Measurements from ENCODE around the gene MOGAT2. TPM values are rescaled to one million over a fixed set of nuclear protein-coding genes. Genes with fewer than 3 reads are reported as not detected.

Gene MOGAT2
- total RNA-seq, 1 donor: not detected

DNA sequence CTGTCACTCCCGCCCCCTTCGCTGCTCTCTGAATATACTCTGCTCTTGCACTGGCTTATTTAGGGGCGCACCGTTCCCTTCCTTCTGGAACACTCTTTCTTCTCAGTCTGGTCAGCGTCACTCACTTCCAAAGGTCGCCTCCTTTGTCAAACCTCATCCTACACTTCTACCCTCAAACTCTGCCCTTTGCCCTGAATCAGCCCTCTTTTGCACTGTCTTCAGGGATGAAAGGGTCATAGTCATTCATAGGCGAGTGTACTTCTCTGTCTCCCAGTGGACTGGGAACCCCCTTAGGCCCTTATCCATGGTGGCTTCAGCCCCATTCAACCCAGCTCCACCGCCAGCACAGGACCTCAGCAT lies 15.4 kb downstream of the MOGAT2 start:
- TF ChIP-seq, protein P1, sequence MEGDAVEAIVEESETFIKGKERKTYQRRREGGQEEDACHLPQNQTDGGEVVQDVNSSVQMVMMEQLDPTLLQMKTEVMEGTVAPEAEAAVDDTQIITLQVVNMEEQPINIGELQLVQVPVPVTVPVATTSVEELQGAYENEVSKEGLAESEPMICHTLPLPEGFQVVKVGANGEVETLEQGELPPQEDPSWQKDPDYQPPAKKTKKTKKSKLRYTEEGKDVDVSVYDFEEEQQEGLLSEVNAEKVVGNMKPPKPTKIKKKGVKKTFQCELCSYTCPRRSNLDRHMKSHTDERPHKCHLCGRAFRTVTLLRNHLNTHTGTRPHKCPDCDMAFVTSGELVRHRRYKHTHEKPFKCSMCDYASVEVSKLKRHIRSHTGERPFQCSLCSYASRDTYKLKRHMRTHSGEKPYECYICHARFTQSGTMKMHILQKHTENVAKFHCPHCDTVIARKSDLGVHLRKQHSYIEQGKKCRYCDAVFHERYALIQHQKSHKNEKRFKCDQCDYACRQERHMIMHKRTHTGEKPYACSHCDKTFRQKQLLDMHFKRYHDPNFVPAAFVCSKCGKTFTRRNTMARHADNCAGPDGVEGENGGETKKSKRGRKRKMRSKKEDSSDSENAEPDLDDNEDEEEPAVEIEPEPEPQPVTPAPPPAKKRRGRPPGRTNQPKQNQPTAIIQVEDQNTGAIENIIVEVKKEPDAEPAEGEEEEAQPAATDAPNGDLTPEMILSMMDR (IDR thresholded peaks at IDR 0.05; ENCODE audit: extremely low read depth, low read depth, low read length): no peak
- no peaks in the 10 kb centered on the region for H3K4me1 ChIP-seq (ENCODE audit: insufficient read depth, low read length)
- no peaks in the 10 kb centered on the region for H3K9me3 ChIP-seq (ENCODE audit: low read depth, low read length)
- H3K79me2 ChIP-seq (ENCODE audit: insufficient read depth, low read length): no peaks in the 10 kb centered on the region
- no peak overlapping the region for H3K4me2 ChIP-seq (ENCODE audit: insufficient read depth, low read length)
- H2AFZ ChIP-seq (ENCODE audit: low read length): no peak overlapping the region
- peaks cover 8% of the 10 kb centered on the region for H3K27me3 ChIP-seq (ENCODE audit: insufficient read depth, low read length)
- H3K4me3 ChIP-seq (ENCODE audit: insufficient read depth, low read length): no peak overlapping the region
- no peaks in the 10 kb centered on the region for H4K20me1 ChIP-seq (ENCODE audit: insufficient read depth, low read length)
- H3K27ac ChIP-seq (ENCODE audit: low read depth, low read length): no peak overlapping the region
- H3K36me3 ChIP-seq (ENCODE audit: insufficient read depth, low read length): no peaks in the 10 kb centered on the region
- no peak for DNase-seq (ENCODE audit: insufficient read length, low spot score, missing footprints)

DNA sequence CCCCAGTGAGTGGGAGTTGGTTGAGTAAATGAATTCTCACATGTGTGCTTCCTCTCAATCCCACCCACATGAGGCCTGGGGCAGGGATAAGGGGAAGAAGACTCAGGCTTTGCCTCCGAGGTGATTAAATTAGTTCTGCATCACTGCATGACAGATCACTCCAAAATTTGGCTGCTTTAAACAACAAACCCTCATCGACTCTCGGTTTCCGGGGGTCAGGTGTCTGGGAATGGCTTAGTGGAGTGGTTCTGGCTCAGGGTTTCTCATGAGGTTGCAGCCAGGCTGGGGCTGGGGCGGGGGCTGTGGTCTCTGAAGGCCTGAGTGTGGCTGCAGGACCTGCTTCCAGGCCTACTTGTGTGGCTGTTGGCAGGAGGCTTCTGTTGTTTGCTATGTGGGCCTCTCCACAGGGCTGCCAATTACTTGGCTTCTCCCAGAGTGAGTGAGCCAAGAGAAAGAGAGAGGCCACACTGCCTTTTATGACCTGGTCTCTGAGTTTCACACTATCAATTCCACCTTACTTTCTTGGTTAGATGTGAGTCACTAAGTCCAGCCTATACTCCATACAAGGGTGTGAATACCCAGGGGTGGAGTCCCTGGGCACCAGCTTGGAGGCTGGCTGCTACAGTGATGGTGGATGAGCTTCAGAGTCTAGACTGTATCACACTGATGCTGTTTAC lies 15.9 kb downstream of the MOGAT2 start:
- DNase-seq (ENCODE audit: insufficient read length, low spot score, missing footprints): peak; percentile 60
- H3K4me3 ChIP-seq (ENCODE audit: insufficient read depth, low read length): no peak overlapping the region
- H3K27me3 ChIP-seq (ENCODE audit: insufficient read depth, low read length): peaks cover 8% of the 10 kb centered on the region
- H3K4me2 ChIP-seq (ENCODE audit: insufficient read depth, low read length): no peak overlapping the region
- no peaks in the 10 kb centered on the region for H3K4me1 ChIP-seq (ENCODE audit: insufficient read depth, low read length)
- H2AFZ ChIP-seq (ENCODE audit: low read length): no peak overlapping the region
- H3K9me3 ChIP-seq (ENCODE audit: low read depth, low read length): no peaks in the 10 kb centered on the region
- H3K27ac ChIP-seq (ENCODE audit: low read depth, low read length): no peak overlapping the region
- TF ChIP-seq, protein P1 (IDR thresholded peaks at IDR 0.05; ENCODE audit: extremely low read depth, low read depth, low read length): no peak
- no peaks in the 10 kb centered on the region for H4K20me1 ChIP-seq (ENCODE audit: insufficient read depth, low read length)
- no peaks in the 10 kb centered on the region for H3K79me2 ChIP-seq (ENCODE audit: insufficient read depth, low read length)
- no peaks in the 10 kb centered on the region for H3K36me3 ChIP-seq (ENCODE audit: insufficient read depth, low read length)

DNA sequence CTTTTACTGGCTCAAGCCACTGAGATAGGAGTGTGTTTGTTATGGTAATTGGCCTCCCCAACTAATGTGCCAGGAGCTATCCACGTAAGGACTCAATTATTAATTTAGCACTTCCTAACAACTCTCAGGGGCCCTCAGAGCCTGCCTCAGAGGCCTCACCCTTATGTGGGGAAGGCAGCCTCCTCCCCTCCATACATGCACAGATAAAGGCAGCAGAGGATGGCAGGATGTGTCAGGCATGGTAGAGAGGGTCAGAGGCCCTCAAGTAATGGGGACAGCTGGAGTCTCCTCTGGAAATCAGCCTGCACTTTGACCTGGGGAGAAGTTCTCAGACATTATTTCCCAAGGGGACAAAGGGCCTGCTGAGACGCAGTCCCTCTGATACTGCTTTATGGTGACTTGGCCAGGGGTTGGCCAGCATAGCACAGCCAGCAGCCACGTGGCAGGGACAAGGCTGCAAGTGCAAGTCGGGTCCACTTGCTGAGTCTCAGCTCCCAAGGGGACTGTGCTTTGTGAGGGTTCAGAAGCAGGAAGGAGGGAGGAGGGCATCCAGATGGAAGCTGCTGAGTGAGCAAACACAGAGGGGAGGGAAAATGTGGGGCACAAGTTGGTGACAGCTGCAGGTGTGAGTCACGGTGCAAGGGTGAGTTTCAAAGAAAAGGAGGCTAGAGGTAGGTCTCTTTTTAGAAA lies 17.0 kb downstream of the MOGAT2 start:
- Histone ChIP-seq H3K27ac (ENCODE audit: low read depth, low read length) (no peak overlapping the region), H3K4me3 (ENCODE audit: insufficient read depth, low read length) (no peak overlapping the region), H3K9me3 (ENCODE audit: low read depth, low read length) (no peaks in the 10 kb centered on the region), H2AFZ (ENCODE audit: low read length) (no peak overlapping the region), H3K4me1 (ENCODE audit: insufficient read depth, low read length) (no peaks in the 10 kb centered on the region), H3K79me2 (ENCODE audit: insufficient read depth, low read length) (no peaks in the 10 kb centered on the region), H3K36me3 (ENCODE audit: insufficient read depth, low read length) (no peaks in the 10 kb centered on the region), H3K27me3 (ENCODE audit: insufficient read depth, low read length) (peaks cover 15% of the 10 kb centered on the region), H3K4me2 (ENCODE audit: insufficient read depth, low read length) (no peak overlapping the region), H4K20me1 (ENCODE audit: insufficient read depth, low read length) (no peaks in the 10 kb centered on the region)
- no peak for DNase-seq (ENCODE audit: insufficient read length, low spot score, missing footprints)
- TF ChIP-seq, protein P1 (IDR thresholded peaks at IDR 0.05; ENCODE audit: extremely low read depth, low read depth, low read length): no peak

DNA sequence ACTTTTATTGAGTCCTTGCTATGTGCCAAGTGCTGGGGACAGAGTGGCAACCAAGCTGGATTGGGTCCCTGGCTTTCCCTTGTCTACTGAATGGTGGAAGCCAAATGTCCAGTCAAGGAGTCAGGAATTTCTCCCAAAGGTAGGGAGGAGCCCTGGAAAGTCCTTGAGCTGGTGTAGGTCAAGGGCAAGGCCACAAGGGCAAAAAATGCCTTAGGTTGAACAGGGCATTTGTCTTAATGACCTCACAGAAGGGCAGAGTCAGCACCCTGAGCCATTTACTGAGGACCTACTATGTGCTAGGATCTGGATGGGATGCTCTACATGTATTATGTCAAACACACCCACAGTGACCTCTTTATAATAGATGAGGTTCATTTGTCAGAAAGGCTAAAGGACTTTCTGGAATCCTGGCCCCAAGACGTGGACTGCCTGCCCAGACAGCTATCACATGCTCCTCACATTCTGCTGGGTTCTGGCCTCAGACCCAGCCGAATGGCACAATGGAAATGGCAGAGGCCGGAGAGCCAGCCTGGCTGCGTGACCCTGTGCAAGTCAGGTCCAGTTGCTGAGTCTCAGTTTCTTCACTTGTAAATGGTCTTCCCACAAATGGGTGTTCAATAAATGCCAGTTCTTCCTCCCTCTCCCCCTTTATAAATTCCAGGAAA lies 17.7 kb downstream of the MOGAT2 start:
- H3K4me1 ChIP-seq (ENCODE audit: insufficient read depth, low read length): no peaks in the 10 kb centered on the region
- no peak overlapping the region for H2AFZ ChIP-seq (ENCODE audit: low read length)
- H3K27me3 ChIP-seq (ENCODE audit: insufficient read depth, low read length): peaks cover 18% of the 10 kb centered on the region

More for the DNA sequence above, 17.7 kb downstream of the MOGAT2 start:
- no peak overlapping the region for H3K27ac ChIP-seq (ENCODE audit: low read depth, low read length)
- H4K20me1 ChIP-seq (ENCODE audit: insufficient read depth, low read length): no peaks in the 10 kb centered on the region
- no peak overlapping the region for H3K4me3 ChIP-seq (ENCODE audit: insufficient read depth, low read length)
- H3K4me2 ChIP-seq (ENCODE audit: insufficient read depth, low read length): no peak overlapping the region
- no peaks in the 10 kb centered on the region for H3K9me3 ChIP-seq (ENCODE audit: low read depth, low read length)
- no peaks in the 10 kb centered on the region for H3K79me2 ChIP-seq (ENCODE audit: insufficient read depth, low read length)
- DNase-seq (ENCODE audit: insufficient read length, low spot score, missing footprints): no peak
- no peaks in the 10 kb centered on the region for H3K36me3 ChIP-seq (ENCODE audit: insufficient read depth, low read length)
- TF ChIP-seq, protein P1 (IDR thresholded peaks at IDR 0.05; ENCODE audit: extremely low read depth, low read depth, low read length): no peak
